Thyroid gland (tissue), 4 donors: ENCODE results near the gene RAP1A. TPM values are rescaled to one million over a fixed set of nuclear protein-coding genes. Genes with fewer than 3 reads are reported as not detected.

ENCODE experiments used
- DNase-seq, 2 donors: peaks; one replicate each; pipeline ENCODE4 v3.0.0-alpha.2; 2019
- H3K27ac ChIP-seq, 3 donors: fragments of 200-600 bp; sonication (generic); 1 replicate in 2 of 3; 2 replicates in 1 of 3; pipeline ENCODE4 v1.5.1; 2016 to 2019; ENCODE audit warnings: mild to moderate bottlenecking in 1 of 3, moderate library complexity in 1 of 3
- H3K27me3 ChIP-seq: fragments of 200-600 bp; sonication (generic); one replicate; pipeline ENCODE4 v1.5.1; 2019
- H3K36me3 ChIP-seq, 2 donors: fragments of 200-600 bp; sonication (generic); one replicate each; pipeline ENCODE4 v1.5.1; 2016 to 2019
- H3K4me1 ChIP-seq, 2 donors: fragments of 200-600 bp; sonication (generic); one replicate each; pipeline ENCODE4 v1.5.1; 2017 to 2019
- H3K4me3 ChIP-seq, 3 donors: fragments of 200-600 bp; sonication (generic); replicated peaks in 1 of 3; 1 replicate in 2 of 3; 2 replicates in 1 of 3; pipeline ENCODE4 v1.5.1; 2016; ENCODE audit warnings: mild to moderate bottlenecking in 1 of 3
- H3K9me3 ChIP-seq: fragments of 200-600 bp; sonication (generic); one replicate; pipeline ENCODE4 v1.5.1; 2017
- POLR2A ChIP-seq, 2 donors: fragments of 450-650 bp; IDR thresholded peaks; one replicate each; pipeline ENCODE4 v1.6.1; 2017; ENCODE audit warnings: antibody characterized with exemption in 2 of 2, mild to moderate bottlenecking in 2 of 2, moderate library complexity in 1 of 2
- WGBS, 2 donors: methylation state at CpG; one replicate each; pipeline ENCODE4 v1.1.5; 2017; 5-methylcytosine and 5-hydroxymethylcytosine counted together
- intact Hi-C: fragments of 100-400 bp; cut with DNase I; formaldehyde crosslinking; loops from one replicate; pipeline ENCODE4 v1.15.1; 2023
- total RNA-seq, 4 donors: library from RNA; depleted of rRNA; stranded (reverse); fragments of >200 nt; gene quantifications; one replicate each; pipeline ENCODE4 v1.2.3, GENCODE V29; 2016
- TF ChIP-seq, protein P1 (sequence below), 6 experiments: fragments of 200-600 bp in 3 of 6; fragments of 450-650 bp in 3 of 6; sonication (generic) in 3 of 6; IDR thresholded peaks; one replicate each; pipeline ENCODE4 v1.5.1; 2016 to 2019; ENCODE audit warnings: antibody characterized with exemption in 6 of 6, mild to moderate bottlenecking in 2 of 6, inconsistent platforms in 1 of 6, moderate library complexity in 1 of 6

Gene RAP1A
- total RNA-seq, 4 donors from 2014 or later: 54.2 to 91.7 (median 71.9) TPM

DNA sequence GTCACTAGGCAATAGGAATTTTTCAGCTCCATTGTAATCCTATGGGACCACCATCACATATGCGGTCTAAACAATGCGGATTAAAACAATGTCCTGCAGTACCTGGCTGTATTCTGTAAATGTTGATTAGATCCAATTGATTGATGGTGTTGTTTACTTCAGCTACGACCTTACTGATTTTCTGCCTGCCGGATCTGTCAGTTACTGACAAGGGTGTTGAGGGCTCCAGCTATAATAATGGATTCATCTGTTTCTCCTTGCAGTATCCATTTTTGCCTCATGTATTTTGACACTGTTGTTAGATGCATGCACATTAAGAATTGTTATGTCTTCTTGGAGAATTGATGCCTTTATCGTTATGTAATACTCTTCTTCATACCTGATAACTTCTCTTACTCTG, 39.0 kb downstream of the RAP1A start:
- H3K4me3 ChIP-seq: no peak overlapping the region
- H3K4me1 ChIP-seq: peaks cover 21 to 24% of the 10 kb centered on the region in 2 donors
- H3K9me3 ChIP-seq: no peaks in the 10 kb centered on the region
- H3K36me3 ChIP-seq: no peaks in the 10 kb centered on the region
- no peak overlapping the region for H3K27ac ChIP-seq
- no peak for TF ChIP-seq POLR2A (IDR thresholded peaks at IDR 0.05)
- TF ChIP-seq, protein P1, sequence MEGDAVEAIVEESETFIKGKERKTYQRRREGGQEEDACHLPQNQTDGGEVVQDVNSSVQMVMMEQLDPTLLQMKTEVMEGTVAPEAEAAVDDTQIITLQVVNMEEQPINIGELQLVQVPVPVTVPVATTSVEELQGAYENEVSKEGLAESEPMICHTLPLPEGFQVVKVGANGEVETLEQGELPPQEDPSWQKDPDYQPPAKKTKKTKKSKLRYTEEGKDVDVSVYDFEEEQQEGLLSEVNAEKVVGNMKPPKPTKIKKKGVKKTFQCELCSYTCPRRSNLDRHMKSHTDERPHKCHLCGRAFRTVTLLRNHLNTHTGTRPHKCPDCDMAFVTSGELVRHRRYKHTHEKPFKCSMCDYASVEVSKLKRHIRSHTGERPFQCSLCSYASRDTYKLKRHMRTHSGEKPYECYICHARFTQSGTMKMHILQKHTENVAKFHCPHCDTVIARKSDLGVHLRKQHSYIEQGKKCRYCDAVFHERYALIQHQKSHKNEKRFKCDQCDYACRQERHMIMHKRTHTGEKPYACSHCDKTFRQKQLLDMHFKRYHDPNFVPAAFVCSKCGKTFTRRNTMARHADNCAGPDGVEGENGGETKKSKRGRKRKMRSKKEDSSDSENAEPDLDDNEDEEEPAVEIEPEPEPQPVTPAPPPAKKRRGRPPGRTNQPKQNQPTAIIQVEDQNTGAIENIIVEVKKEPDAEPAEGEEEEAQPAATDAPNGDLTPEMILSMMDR (IDR thresholded peaks at IDR 0.05): no peak
- 82 to 94% methylated on average over 5 of the region's 5 CpGs for WGBS, 2 donors
- no peak for DNase-seq
- intact Hi-C loops: no loop called here
- no peaks in the 10 kb centered on the region for H3K27me3 ChIP-seq

GRCh38 chr1:111660204-111661150, 40.9 kb downstream of the RAP1A start:
- intact Hi-C loops: no loop called here
- no peaks in the 10 kb centered on the region for H3K36me3 ChIP-seq
- no peaks in the 10 kb centered on the region for H3K9me3 ChIP-seq
- no peak for DNase-seq
- no peaks in the 10 kb centered on the region for H3K27me3 ChIP-seq
- H3K4me1 ChIP-seq: peaks cover 21 to 24% of the 10 kb centered on the region in 2 donors
- H3K27ac ChIP-seq: no peak overlapping the region
- no peak overlapping the region for H3K4me3 ChIP-seq
- WGBS, 2 donors: 55 to 59% methylated on average over 5 of the region's 5 CpGs
- TF ChIP-seq POLR2A (IDR thresholded peaks at IDR 0.05): no peak
- TF ChIP-seq, protein P1 (IDR thresholded peaks at IDR 0.05): no peak

GRCh38 chr1:111664652-111665051, 45.1 kb downstream of the RAP1A start:
- TF ChIP-seq POLR2A (IDR thresholded peaks at IDR 0.05): no peak
- TF ChIP-seq, protein P1 (IDR thresholded peaks at IDR 0.05): no peak
- peaks cover 18 to 21% of the 10 kb centered on the region in 2 donors for H3K4me1 ChIP-seq
- intact Hi-C loops: no loop called here
- H3K27ac ChIP-seq: no peak overlapping the region
- H3K4me3 ChIP-seq: no peak overlapping the region
- no peak for DNase-seq
- no peaks in the 10 kb centered on the region for H3K27me3 ChIP-seq
- H3K36me3 ChIP-seq: no peaks in the 10 kb centered on the region
- no peaks in the 10 kb centered on the region for H3K9me3 ChIP-seq
- 73 to 75% methylated on average over 1 of the region's 1 CpG for WGBS, 2 donors

- Histone ChIP-seq H3K36me3 (no peaks in the 10 kb centered on the region), H3K27me3 (no peaks in the 10 kb centered on the region), H3K4me1 (peaks cover 12 to 15% of the 10 kb centered on the region in 2 donors), H3K9me3 (no peaks in the 10 kb centered on the region), H3K4me3 (no peak overlapping the region), H3K27ac (no peak overlapping the region)
- intact Hi-C loops: no loop called here
- TF ChIP-seq, protein P1 (IDR thresholded peaks at IDR 0.05): no peak
- no peak for TF ChIP-seq POLR2A (IDR thresholded peaks at IDR 0.05)
- no peak for DNase-seq
These were observed 45.9 kb downstream of the RAP1A start for GRCh38 chr1:111665497-111665896.

GRCh38 chr1:111666828-111667227, 47.2 kb downstream of the RAP1A start:
- Histone ChIP-seq H3K27me3 (no peaks in the 10 kb centered on the region), H3K4me1 (peaks cover 6 to 10% of the 10 kb centered on the region in 2 donors), H3K4me3 (no peak overlapping the region), H3K27ac (no peak overlapping the region), H3K36me3 (no peaks in the 10 kb centered on the region), H3K9me3 (no peaks in the 10 kb centered on the region)
- TF ChIP-seq, protein P1 (IDR thresholded peaks at IDR 0.05): no peak
- no peak for TF ChIP-seq POLR2A (IDR thresholded peaks at IDR 0.05)
- no peak for DNase-seq
- 69 to 77% methylated on average over 1 of the region's 1 CpG for WGBS, 2 donors
- intact Hi-C loops: no loop called here
